Body of pancreas (tissue), 4 donors: ENCODE data around the gene NRG3.

Source experiments
- CTCF ChIP-seq, 7 experiments: fragments of 450-650 bp in 4 of 7; fragments of 200-600 bp in 3 of 7; sonication (generic) in 3 of 7; IDR thresholded peaks; one replicate each; pipeline ENCODE4 v1.5.1; 2016 to 2019; ENCODE audit warnings: antibody characterized with exemption in 7 of 7
- POLR2A ChIP-seq, 3 donors: fragments of 450-650 bp; IDR thresholded peaks; one replicate each; pipeline ENCODE4 v1.6.1; 2016; ENCODE audit warnings: antibody characterized with exemption in 3 of 3, mild to moderate bottlenecking in 2 of 3

GRCh38 chr10:82721831-82722230 is 846.8 kb downstream of the NRG3 start:
- TF ChIP-seq POLR2A (IDR thresholded peaks at IDR 0.05): no peak
- no peak for TF ChIP-seq CTCF (IDR thresholded peaks at IDR 0.05)
